GM19025 (cell line): ENCODE data around the gene CITED4.
"Not testable (repeated sequence)": the region's sequence is repeated elsewhere in the genome, so short reads cannot be mapped to it uniquely, and the experiment has no call there.

ENCODE experiments used
- ATAC-seq: cut with Tn5 transposase; IDR thresholded peaks from one replicate; pipeline ENCODE4 v1.9.1; 2021; ENCODE audit warnings: mild to moderate bottlenecking, low read depth, moderate library complexity; ENCODE audit not compliant: unreplicated experiment

CITED4 gene

DNA sequence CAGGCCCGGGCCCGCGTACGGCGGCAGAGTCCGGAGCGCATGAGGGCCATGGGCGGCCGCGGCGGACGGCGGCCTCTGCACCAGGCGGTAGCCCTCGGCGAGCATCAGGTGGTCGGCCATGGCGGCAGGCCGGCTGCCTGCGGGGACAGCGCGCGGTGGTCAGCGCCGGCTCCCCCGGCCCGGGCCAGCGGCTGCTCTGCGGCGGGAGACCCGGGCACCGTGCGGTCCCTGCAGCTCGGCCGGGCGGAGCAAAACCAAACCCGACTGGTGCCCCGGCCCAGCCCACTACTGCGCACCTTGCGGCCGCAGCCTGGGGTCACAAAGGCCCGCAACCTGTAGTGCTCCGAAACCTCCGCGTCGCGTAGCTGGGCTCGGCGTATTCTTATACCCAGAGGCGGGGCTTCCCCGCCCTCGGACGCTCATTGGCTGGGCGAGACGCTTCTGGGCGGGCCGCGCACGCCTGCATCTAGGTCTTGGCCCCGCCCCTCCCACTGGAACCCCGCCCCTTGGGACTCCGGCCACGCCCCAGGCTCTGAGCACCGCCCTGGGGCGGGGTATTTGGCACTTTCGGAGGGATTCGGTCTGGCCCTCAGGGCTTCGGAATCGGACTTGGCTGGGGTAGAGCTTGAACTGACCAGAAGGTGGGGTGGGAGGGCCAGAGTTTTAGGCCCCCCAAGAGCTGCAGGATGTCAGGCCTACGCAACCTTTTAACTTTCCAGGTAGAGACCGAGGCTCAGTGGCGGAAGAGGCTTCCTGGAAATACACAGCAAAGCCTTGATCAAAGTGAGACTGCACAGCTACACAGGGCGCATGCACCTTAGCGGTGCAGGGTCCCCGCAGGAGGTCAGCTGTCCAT lies at the start of gene CITED4:
Gene CITED4 (minus strand): TSS at position 356 of the 856 bp plus-strand sequence. CDS start 236 bp downstream, at position 120.
- peak; percentile 95 for ATAC-seq

DNA sequence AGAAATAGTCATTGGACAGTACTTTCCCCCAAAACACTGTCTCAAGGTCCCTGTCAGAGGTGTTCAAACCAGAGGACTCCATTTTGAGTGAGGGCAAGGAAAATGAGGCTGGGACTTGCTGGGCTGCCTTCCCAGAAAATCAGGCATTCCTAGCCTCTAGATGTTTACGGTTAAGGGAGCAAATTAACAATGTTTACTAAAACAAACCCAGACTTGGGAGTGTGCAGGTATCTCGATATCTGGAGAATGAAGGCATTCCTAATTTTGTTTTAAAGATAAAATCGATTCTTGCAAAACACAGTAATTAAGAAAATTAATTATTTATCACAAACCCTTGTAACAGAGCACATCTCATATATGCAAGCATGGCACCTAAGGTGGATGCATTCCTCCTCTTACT lies 48.9 kb upstream of the CITED4 start:
- no peak for ATAC-seq

DNA sequence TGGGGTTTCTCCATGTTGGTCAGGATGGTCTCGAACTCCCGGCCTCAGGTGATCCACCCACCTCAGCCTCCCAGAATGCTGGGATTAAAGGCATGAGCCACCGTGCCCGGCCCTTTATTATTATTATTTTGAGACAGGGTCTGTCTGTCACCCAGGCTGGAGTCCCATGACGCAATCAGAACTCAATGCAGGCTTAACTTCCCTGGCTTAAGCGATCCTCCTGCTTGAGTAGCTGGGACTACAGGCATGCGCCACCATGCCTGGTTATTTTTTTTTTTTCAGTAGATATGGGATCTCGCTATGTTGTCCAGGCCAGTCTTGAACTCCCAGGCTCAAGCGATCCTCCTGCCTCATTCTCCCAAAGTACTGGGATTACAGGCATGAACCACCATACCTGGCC lies 47.1 kb upstream of the CITED4 start:
- no peak for ATAC-seq

- no peak for ATAC-seq
Measured at GRCh38 chr1:40908350-40908749, 46.2 kb upstream of the CITED4 start.

GRCh38 chr1:40907899-40908298 lies 45.7 kb upstream of the CITED4 start:
- no peak for ATAC-seq

GRCh38 chr1:40906781-40907400 lies 44.7 kb upstream of the CITED4 start:
- no peak for ATAC-seq

DNA sequence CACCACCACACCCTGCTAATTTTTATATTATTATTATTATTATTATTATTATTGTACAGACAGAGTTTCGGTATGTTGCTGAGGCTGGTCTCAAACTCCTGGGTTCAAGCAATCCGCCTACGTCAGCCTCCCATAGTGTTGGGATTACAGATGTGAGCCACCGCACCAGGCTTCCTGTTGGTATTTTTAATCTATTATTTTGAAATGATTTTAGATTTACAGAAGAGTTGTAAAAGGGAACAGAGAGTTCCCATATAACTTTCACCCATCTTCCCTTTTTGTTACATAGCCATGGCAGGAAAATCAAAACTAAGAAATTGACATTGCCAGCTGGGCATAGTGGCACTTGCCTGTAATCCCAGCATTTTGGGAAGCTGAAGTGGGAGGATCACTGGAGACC lies 42.9 kb upstream of the CITED4 start:
- no peak for ATAC-seq

DNA sequence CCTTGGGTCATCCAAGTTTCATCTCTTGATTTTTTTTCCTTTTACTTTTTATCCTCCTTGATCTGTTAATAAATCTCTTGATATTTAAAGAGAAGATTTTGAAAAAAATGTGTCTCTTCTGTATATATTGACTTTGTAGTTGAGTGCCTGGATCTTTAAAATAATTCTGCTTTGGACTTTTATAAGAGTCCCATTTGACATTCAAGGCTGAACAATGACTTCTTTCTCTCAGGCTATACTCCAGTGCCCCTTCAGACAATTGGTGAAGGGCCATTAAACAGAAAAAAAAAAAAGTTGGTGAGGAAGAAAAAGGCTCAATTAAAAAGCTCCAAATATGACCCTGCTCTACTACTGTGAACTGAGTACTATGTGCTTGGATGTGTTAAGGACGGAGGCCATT lies 40.9 kb upstream of the CITED4 start:
- ATAC-seq, result no peak

DNA sequence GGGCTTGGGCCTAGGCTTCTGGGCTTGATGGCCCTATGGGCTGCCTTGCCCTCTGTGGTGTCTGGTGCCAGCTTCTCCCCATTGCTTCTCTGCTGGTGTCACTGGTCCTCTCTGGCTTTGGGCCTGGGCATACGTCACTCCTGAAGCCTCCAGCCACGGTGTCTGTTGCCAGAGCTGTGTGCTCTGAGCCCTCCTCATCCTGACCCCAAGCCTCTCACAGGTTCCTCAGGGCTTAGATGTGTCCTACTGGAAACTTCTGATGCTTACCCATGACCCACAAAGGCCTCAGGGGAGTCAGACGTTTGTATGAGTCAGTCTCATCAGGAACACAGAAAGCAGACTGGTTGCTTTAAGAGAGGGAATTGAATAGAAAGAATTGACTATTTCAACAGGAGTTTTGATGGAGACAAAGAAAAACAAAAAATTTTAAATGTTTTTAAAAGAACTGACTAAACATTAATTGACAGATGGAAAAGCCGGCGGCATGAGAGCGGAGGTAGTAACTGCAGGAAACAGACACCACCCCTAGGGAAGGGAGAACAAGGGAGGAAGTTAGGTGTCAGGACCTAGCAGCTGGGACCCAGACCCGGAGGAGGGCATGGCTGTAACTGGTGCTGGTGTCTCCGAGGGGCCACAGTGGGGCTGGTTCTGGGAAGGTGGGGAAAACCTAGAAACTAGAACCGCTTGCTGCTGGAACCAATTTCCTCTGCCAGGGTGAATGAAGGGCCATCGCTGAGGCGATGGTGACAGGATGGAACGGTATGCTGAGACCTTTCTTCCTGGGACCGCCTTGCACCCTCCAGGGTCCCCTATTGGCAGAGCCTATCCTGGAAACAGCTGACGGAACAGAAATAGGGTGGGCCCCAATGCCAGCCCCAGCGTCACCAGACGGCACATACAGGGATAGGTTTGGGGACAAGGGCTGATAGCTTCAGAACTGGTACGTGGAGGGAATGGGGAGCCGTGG lies 40.0 kb upstream of the CITED4 start:
- no peak for ATAC-seq

DNA sequence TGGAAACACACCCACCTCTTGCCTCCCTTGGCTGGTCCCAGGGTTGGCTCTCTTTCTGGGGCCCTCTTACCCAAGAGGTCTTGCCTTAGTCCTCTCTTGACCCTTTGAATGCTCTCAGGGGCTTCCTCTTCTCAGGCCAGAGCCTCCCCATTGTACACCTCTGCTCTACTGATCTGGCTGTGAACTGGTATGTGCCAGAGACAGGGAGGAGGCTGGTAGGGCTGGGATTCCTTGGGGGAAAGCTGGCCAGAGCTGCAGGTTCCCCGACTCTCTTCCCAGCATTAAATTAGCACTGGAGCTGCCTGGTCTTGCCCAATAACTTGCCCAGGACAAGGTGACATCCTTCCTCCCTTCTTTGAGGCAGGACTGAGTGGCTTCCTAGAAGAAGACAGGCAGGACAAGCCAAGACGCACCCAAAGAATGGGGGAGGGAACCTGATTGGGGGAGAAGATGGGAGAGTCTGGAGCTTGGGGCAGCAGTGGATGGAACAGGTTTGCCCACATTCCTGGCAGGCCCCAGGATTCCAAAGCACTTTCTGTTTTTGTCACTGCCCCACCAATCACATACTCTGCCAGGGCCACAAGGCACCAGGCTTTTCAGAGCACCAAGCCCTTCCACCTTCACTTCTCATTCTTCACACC lies 37.2 kb upstream of the CITED4 start:
- no peak for ATAC-seq

DNA sequence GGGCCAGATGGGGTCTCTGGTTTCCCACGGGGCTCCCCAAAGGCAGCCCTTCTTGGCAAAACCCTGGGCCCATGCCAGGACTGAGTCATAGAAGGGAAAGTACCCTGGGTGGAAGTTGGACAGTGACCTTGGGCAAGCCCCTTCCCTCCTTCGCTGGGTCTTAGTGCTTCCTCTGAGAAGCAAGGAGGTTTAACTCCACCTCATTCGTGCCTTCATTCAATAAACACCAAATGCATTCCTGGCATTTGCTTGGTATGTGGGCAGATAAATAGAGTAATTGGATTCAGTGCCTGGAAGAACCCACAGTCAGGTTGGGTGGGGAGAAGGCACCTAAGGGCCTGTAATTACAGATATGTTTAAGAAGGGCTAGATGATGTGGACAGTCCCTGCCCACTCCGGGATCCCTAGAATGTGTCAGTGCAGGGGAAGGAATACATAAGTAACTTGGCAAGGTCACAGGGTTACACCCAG lies 36.3 kb upstream of the CITED4 start:
- no peak for ATAC-seq

DNA sequence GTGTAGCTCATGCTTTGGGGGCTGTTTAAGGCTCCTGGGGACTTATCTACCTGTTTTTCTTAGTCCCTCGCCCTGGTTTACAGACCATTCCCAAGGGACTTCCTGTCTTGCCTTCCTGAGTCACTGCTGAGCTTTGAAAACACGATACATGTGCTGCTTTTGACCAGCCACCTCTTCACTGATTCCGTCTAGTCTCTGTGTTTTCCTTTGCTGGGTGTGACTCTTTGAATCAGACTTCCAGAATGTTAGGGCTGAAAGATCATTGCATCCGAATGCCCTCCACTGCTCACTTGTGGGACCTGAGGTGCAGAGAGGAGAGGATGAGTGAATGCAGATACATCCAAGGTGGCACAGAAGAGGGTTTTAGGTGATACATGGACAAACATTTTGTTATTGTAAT lies 35.4 kb upstream of the CITED4 start:
- no peak for ATAC-seq

- ATAC-seq, result no peak
Measured at GRCh38 chr1:40896482-40896881, 34.3 kb upstream of the CITED4 start.

- ATAC-seq, result no peak
Measured at GRCh38 chr1:40895601-40896000, 33.4 kb upstream of the CITED4 start.

- not testable (repeated sequence) for ATAC-seq
Measured at GRCh38 chr1:40894858-40895257, 32.7 kb upstream of the CITED4 start.

DNA sequence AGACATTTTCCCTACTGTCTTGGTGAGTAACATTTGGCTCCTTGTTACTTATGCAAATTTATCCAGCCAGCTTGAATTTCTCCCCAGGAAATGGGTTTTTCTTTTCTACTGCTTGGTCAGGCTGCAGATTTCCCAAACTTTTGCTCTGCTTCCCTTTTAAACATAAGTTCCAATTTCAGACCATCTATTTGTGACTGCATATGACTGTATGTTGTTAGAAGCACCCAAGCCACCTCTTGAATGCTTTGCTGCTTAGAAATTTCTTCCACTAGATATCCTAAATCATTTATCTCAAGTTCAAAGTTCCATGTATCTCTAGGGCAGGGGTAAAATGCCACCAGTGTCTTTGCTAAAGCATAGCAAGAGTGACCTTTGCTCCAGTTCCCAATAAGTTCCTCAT lies 32.3 kb upstream of the CITED4 start:
- no peak for ATAC-seq

GRCh38 chr1:40893946-40894345 lies 31.8 kb upstream of the CITED4 start:
- ATAC-seq, result no peak

DNA sequence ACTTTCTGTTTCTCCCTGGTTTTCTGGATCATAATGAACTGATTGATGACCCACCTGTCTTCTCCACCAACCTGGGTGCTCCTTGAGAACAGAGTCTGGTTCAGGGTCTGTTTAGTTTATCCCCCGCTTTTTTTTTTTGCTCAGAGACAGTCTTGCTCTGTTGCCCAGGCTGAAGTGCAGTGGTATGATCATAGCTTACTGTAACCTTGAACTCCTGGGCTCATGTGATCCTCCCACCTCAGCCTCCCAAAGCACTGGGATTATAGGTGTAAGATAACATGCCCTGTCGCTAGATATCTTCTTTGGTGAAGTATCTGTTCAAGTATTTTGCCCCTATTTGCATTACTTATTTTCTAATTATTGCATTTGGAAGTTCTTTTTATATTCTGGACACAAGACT lies 30.2 kb upstream of the CITED4 start:
- no peak for ATAC-seq

DNA sequence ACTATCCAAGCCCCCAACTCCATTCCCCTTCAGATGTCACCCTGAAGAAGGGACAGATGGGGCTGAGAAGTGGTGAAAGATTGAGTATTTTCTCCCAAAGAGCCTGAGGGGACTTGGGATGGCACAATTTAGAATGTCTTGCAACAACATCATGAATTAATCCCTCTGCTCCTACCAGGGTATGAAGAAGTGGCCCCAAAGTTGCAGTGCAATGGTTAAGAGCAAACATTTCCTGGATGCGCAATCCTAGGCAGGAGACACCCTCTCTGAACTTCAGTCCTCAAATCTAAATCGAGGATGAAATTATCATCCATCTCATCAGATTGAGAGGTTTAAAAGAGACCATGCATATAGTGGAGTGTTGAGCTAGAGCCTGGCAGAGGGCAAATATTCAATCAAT lies 28.6 kb upstream of the CITED4 start:
- no peak for ATAC-seq

- no peak for ATAC-seq
Measured at GRCh38 chr1:40887652-40888051, 25.5 kb upstream of the CITED4 start.
